IMR-90 (cell line): ENCODE data around the gene SYNE1. TPM values are rescaled to one million over a fixed set of nuclear protein-coding genes. Genes with fewer than 3 reads are reported as not detected.

Source experiments
- ATAC-seq: fragments of 200-7000 bp; cut with Tn5 transposase; 2 replicates; pipeline ENCODE4 v1.9.1; 2020; ENCODE audit warnings: low read depth, mild to moderate bottlenecking, moderate library complexity
- BruUV-seq: library from RNA; stranded (reverse); fragments of 400-500 nt; replicated peaks from 2 replicates; lab custom pipeline; 2021; lab: Mats Ljungman, UMichigan
- CTCF ChIA-PET: fragments of 300-600 bp; formaldehyde crosslinking; extraction: SDS; loops from one replicate; lab custom pipeline; 2021; ENCODE audit warnings: antibody characterized with exemption; lab: Yijun Ruan, JAX
- POLR2A ChIA-PET: fragments of 300-600 bp; sonication (Branson Sonifier 250); formaldehyde crosslinking; loops from one replicate; lab custom pipeline; 2022; ENCODE audit warnings: antibody characterized with exemption; ENCODE audit not compliant: unreplicated experiment; lab: Charles Lee
- DNase-seq: peaks from one replicate; pipeline ENCODE4 v3.0.0; 2013
- H2AFZ ChIP-seq: replicated peaks from 2 replicates; pipeline ENCODE3; 2013; ENCODE audit warnings: low read length, mild to moderate bottlenecking; ENCODE audit not compliant: poor library complexity
- H2AK5ac ChIP-seq: 2 replicates; pipeline ENCODE4 v1.6.1; 2013; ENCODE audit warnings: low read depth, low read length, inconsistent platforms
- H2AK9ac ChIP-seq: replicated peaks from 2 replicates; pipeline ENCODE3; 2013; ENCODE audit warnings: mild to moderate bottlenecking, low read depth, low read length, moderate library complexity; ENCODE audit not compliant: poor library complexity
- H2BK120ac ChIP-seq: 2 replicates; pipeline ENCODE4 v1.6.1; 2013; ENCODE audit warnings: low read depth, low read length, inconsistent platforms
- H2BK15ac ChIP-seq: 3 replicates; pipeline ENCODE4 v1.6.1; 2013; ENCODE audit warnings: low read depth, low read length, inconsistent platforms
- H2BK20ac ChIP-seq: 2 replicates; pipeline ENCODE4 v1.6.1; 2013; ENCODE audit warnings: low read depth, mild to moderate bottlenecking, inconsistent platforms, low read length, moderate library complexity
- H2BK5ac ChIP-seq: 2 replicates; pipeline ENCODE4 v1.6.1; 2013; ENCODE audit warnings: mild to moderate bottlenecking, low read depth, low read length, inconsistent platforms; ENCODE audit not compliant: poor library complexity, severe bottlenecking
- H3K14ac ChIP-seq: replicated peaks from 2 replicates; pipeline ENCODE4 v1.6.1; 2013; ENCODE audit warnings: low read depth, low read length, inconsistent platforms
- H3K18ac ChIP-seq: 2 replicates; pipeline ENCODE4 v1.6.1; 2013; ENCODE audit warnings: low read depth, low read length, control low read depth
- H3K23ac ChIP-seq: 2 replicates; pipeline ENCODE4 v1.6.1; 2013; ENCODE audit warnings: low read depth, low read length, inconsistent platforms
- H3K27ac ChIP-seq: 2 replicates; pipeline ENCODE4 v1.5.1; 2013; ENCODE audit warnings: mild to moderate bottlenecking, control low read depth, low read length; ENCODE audit not compliant: insufficient read depth
- H3K27me3 ChIP-seq: 2 replicates; pipeline ENCODE4 v1.6.1; 2013; ENCODE audit warnings: low read length; ENCODE audit not compliant: control insufficient read depth, insufficient read depth
- H3K36me3 ChIP-seq: 2 replicates; pipeline ENCODE4 v1.6.1; 2013; ENCODE audit warnings: low read length, mixed read lengths; ENCODE audit not compliant: control insufficient read depth, insufficient read depth
- H3K4ac ChIP-seq: 2 replicates; pipeline ENCODE4 v1.6.1; 2013; ENCODE audit warnings: low read depth, low read length, inconsistent platforms
- H3K4me1 ChIP-seq: 2 replicates; pipeline ENCODE4 v1.6.1; 2013; ENCODE audit warnings: low read length, mixed read lengths; ENCODE audit not compliant: control insufficient read depth, insufficient read depth
- H3K4me2 ChIP-seq: 2 replicates; pipeline ENCODE4 v1.6.1; 2013; ENCODE audit warnings: low read depth, mild to moderate bottlenecking, control low read depth, low read length, moderate library complexity
- H3K4me3 ChIP-seq: 2 replicates; pipeline ENCODE4 v1.5.1; 2013; ENCODE audit warnings: low read depth, mild to moderate bottlenecking, control low read depth, low read length, moderate library complexity; ENCODE audit not compliant: insufficient read depth
- H3K56ac ChIP-seq: 2 replicates; pipeline ENCODE4 v1.6.1; 2013; ENCODE audit warnings: low read length, inconsistent platforms; ENCODE audit not compliant: insufficient read depth; ENCODE audit errors: extremely low read depth
- H3K79me1 ChIP-seq, 2 experiments: 2 replicates each; pipeline ENCODE4 v1.6.1; 2013; ENCODE audit warnings: low read length in 2 of 2, inconsistent platforms in 1 of 2, low read depth in 1 of 2
- H3K9ac ChIP-seq: 2 replicates; pipeline ENCODE4 v1.6.1; 2013; ENCODE audit warnings: low read depth, low read length, control low read depth
- H3K9me1 ChIP-seq: 2 replicates; pipeline ENCODE4 v1.6.1; 2013; ENCODE audit warnings: low read length, inconsistent platforms; ENCODE audit not compliant: insufficient read depth
- H3K9me3 ChIP-seq: 2 replicates; pipeline ENCODE4 v1.6.1; 2013; ENCODE audit warnings: low read length; ENCODE audit not compliant: control insufficient read depth, insufficient read depth
- H4K20me1 ChIP-seq: 2 replicates; pipeline ENCODE4 v1.6.1; 2013; ENCODE audit warnings: low read length, inconsistent platforms; ENCODE audit not compliant: insufficient read depth
- H4K5ac ChIP-seq: 2 replicates; pipeline ENCODE4 v1.6.1; 2013; ENCODE audit warnings: mild to moderate bottlenecking, low read depth, low read length, control low read depth
- H4K8ac ChIP-seq, 2 experiments: 2 replicates each; pipeline ENCODE4 v1.6.1; 2013; ENCODE audit warnings: low read depth in 2 of 2, low read length in 2 of 2, control low read depth in 1 of 2, inconsistent platforms in 1 of 2
- H4K91ac ChIP-seq: 2 replicates; pipeline ENCODE4 v1.6.1; 2013; ENCODE audit warnings: low read depth, low read length, inconsistent platforms; ENCODE audit not compliant: insufficient read depth
- BHLHE40 ChIP-seq: fragments of 150-350 bp; IDR thresholded peaks from 2 replicates; pipeline ENCODE4 v1.6.1; 2016; ENCODE audit warnings: mild to moderate bottlenecking, low read depth, low read length
- CEBPB ChIP-seq: IDR thresholded peaks from 2 replicates; pipeline ENCODE4 v1.6.1; 2012; ENCODE audit warnings: low read depth, low read length, improper control_type of control experiment
- CHD1 ChIP-seq: IDR thresholded peaks from 2 replicates; pipeline ENCODE4 v1.6.1; 2012; ENCODE audit warnings: low read depth, low read length, improper control_type of control experiment
- CTCF ChIP-seq: conservative IDR thresholded peaks from 2 replicates; pipeline ENCODE4 v1.5.1; 2012; ENCODE audit warnings: mild to moderate bottlenecking, low read depth, low read length, improper control_type of control experiment
- ELK1 ChIP-seq: fragments of 150-350 bp; IDR thresholded peaks from 2 replicates; pipeline ENCODE4 v1.6.1; 2016; ENCODE audit warnings: low read depth, mild to moderate bottlenecking, low read length, moderate library complexity, borderline replicate concordance
- FOS ChIP-seq: fragments of 150-350 bp; IDR thresholded peaks from 2 replicates; pipeline ENCODE4 v1.6.1; 2016; ENCODE audit warnings: low read depth, low read length
- MAFK ChIP-seq: IDR thresholded peaks from 2 replicates; pipeline ENCODE4 v1.6.1; 2012; ENCODE audit warnings: low read depth, low read length, improper control_type of control experiment
- MAZ ChIP-seq: IDR thresholded peaks from 2 replicates; pipeline ENCODE4 v1.6.1; 2012; ENCODE audit warnings: low read depth, mild to moderate bottlenecking, low read length, improper control_type of control experiment, moderate library complexity, borderline replicate concordance
- MXI1 ChIP-seq: IDR thresholded peaks from 2 replicates; pipeline ENCODE4 v1.6.1; 2012; ENCODE audit warnings: low read depth, mild to moderate bottlenecking, low read length, moderate library complexity, borderline replicate concordance
- NFE2L2 ChIP-seq: fragments of 150-350 bp; IDR thresholded peaks from 2 replicates; pipeline ENCODE4 v1.6.1; 2016; ENCODE audit warnings: low read depth, mild to moderate bottlenecking, low read length
- POLR2A ChIP-seq: IDR thresholded peaks from 2 replicates; pipeline ENCODE4 v1.6.1; 2012; ENCODE audit warnings: mild to moderate bottlenecking, low read depth, low read length
- RAD21 ChIP-seq: IDR thresholded peaks from 2 replicates; pipeline ENCODE4 v1.6.1; 2012; ENCODE audit warnings: low read length, improper control_type of control experiment
- RCOR1 ChIP-seq: IDR thresholded peaks from 2 replicates; pipeline ENCODE4 v1.6.1; 2012; ENCODE audit warnings: mild to moderate bottlenecking, low read length, improper control_type of control experiment; ENCODE audit not compliant: insufficient replicate concordance
- RFX5 ChIP-seq: IDR thresholded peaks from 2 replicates; pipeline ENCODE4 v1.8.0; 2012; ENCODE audit warnings: low read depth, mild to moderate bottlenecking, low read length, moderate library complexity
- SMC3 ChIP-seq: fragments of 150-350 bp; IDR thresholded peaks from 2 replicates; pipeline ENCODE4 v1.6.1; 2016; ENCODE audit warnings: low read depth, mild to moderate bottlenecking, antibody characterized with exemption, low read length, moderate library complexity
- USF2 ChIP-seq: fragments of 150-350 bp; IDR thresholded peaks from 2 replicates; pipeline ENCODE4 v1.6.1; 2017; ENCODE audit warnings: mild to moderate bottlenecking, antibody characterized with exemption, low read length, low read depth
- WGBS, 2 experiments: methylation state at CpG; one replicate each; pipeline versions ENCODE4 v1.1.5 to v1.1.7; 2013; ENCODE audit warnings: missing lambda C conversion rate in 2 of 2; ENCODE audit not compliant: insufficient read length in 1 of 2; ENCODE audit errors: extremely low coverage in 2 of 2; 5-methylcytosine and 5-hydroxymethylcytosine counted together
- dilution Hi-C: fragments of 300-500 bp; cut with HindIII; formaldehyde crosslinking; loops from one replicate; pipeline ENCODE4 v1.14.3; 2018; ENCODE audit warnings: low sequenced_read_pairs; ENCODE audit not compliant: unreplicated experiment
- in situ Hi-C: fragments of 300-500 bp; cut with MboI; formaldehyde crosslinking; loops from 3 replicates; pipeline ENCODE4 v1.14.3; 2019; ENCODE audit warnings: low sequenced_read_pairs, inconsistent platforms, mixed read lengths
- intact Hi-C: fragments of 100-400 bp; cut with micrococcal nuclease; formaldehyde crosslinking; loops from 2 replicates; pipeline ENCODE4 v1.10.0; 2022
- polyA plus RNA-seq, 3 experiments: library from polyadenylated mRNA; depleted of rRNA; stranded (reverse); fragments of >200 nt; gene quantifications; 2 replicates each; pipeline ENCODE4 v1.2.3, GENCODE V29; 2012; ENCODE audit warnings: low replicate concordance in 1 of 3
- total RNA-seq: library from RNA; depleted of rRNA; stranded (reverse); fragments of >200 nt; gene quantifications from 2 replicates; pipeline ENCODE4 v1.2.3, GENCODE V29; 2012

SYNE1 gene
- total and polyA plus RNA-seq, 2 of the 4 experiments (the other 2 are of a cell fraction), result 34.1 to 159 TPM

- H4K8ac ChIP-seq, result no peak overlapping the region
- H3K4me2 ChIP-seq, result no peak overlapping the region
- intact Hi-C loops, result no loop called here
- no peak overlapping the region for H3K4ac ChIP-seq
- H4K91ac ChIP-seq, result no peak overlapping the region
- no peak overlapping the region for H4K5ac ChIP-seq
- no peak overlapping the region for H2AK9ac ChIP-seq
- no peak overlapping the region for H2AK5ac ChIP-seq
- ChIA-PET POLR2A (no interaction called here), CTCF (no interaction called here)
- H3K79me1 ChIP-seq, result no peaks in the 10 kb centered on the region
- H3K4me3 ChIP-seq, result no peak overlapping the region
- H3K27me3 ChIP-seq, result no peaks in the 10 kb centered on the region; the same call in 1 of the 2 replicates
- H3K27ac ChIP-seq, result no peak overlapping the region
- no peak for TF ChIP-seq NFE2L2
- TF ChIP-seq BHLHE40, result no peak
- TF ChIP-seq RAD21, result no peak
- no peak for TF ChIP-seq RCOR1
- no peak for TF ChIP-seq RFX5
- no peak for TF ChIP-seq SMC3
- TF ChIP-seq CHD1, result no peak
- TF ChIP-seq MAZ, result no peak
- TF ChIP-seq FOS, result no peak
- TF ChIP-seq MAFK, result no peak
- TF ChIP-seq CEBPB, result no peak
- no peak for TF ChIP-seq MXI1
- TF ChIP-seq CTCF, result no peak
- no peak for TF ChIP-seq USF2
- TF ChIP-seq ELK1, result no peak
- no peak for TF ChIP-seq POLR2A
- WGBS, 2 experiments, result no CpG with 5 or more reads among the region's 4 CpGs
- DNase-seq (no peak), ATAC-seq (no peak)
- H2BK120ac ChIP-seq, result no peak overlapping the region
- no peak overlapping the region for H2BK15ac ChIP-seq
- H3K9me1 ChIP-seq, result no peaks in the 10 kb centered on the region
- H3K9me3 ChIP-seq, result peaks cover 4% of the 10 kb centered on the region; the same call in 1 of the 2 replicates
- no peaks in the 10 kb centered on the region for H4K20me1 ChIP-seq
- dilution Hi-C loops, result no loop called here
- no peaks in the 10 kb centered on the region for H3K36me3 ChIP-seq
- H2BK20ac ChIP-seq, result no peak overlapping the region
- no peak overlapping the region for H3K23ac ChIP-seq
- no peak overlapping the region for H2AFZ ChIP-seq
- no peaks in the 10 kb centered on the region for H3K4me1 ChIP-seq
- H2BK5ac ChIP-seq, result no peak overlapping the region
- BruUV-seq, result no TSS peak
- no peak overlapping the region for H3K14ac ChIP-seq
- no peak overlapping the region for H3K56ac ChIP-seq
- no peak overlapping the region for H3K9ac ChIP-seq
- H3K18ac ChIP-seq, result no peak overlapping the region
- in situ Hi-C loops, result no loop called here
Observed at GRCh38 chr6:152078001-152078400, 559.2 kb downstream of the SYNE1 start.
